AG09319 (cell line): Measurements from ENCODE around the gene EFHD1.

ENCODE experiments used
- DNase-seq: peaks from one replicate; pipeline ENCODE4 v3.0.0-alpha.2; 2010; ENCODE audit warnings: low read depth; ENCODE audit errors: extremely low read depth
- TF ChIP-seq, protein P1 (sequence below): IDR thresholded peaks from 2 replicates; pipeline ENCODE4 v1.5.1; 2011; ENCODE audit warnings: low read depth, mild to moderate bottlenecking, inconsistent platforms, low read length, moderate library complexity

EFHD1 gene

DNA sequence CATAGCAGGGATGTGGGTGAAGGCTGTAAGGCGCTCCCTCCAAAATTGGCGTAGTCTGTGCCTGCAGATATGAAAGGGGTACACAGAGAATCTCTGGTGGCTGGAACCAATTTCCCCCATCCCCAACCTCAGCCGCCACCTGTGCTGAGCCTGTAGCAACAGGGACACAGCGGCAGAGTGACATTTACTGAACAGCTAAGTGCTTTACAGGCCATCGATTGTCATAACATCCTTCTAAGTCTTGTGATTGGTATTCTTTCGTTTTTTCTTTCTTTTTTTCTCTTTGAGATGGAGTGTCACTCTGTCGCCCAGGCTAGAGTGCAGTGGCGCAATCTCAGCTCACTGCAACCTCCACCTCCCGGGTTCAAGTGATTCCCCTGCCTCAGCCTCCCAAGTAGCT lies 12.2 kb upstream of the EFHD1 start:
- TF ChIP-seq, protein P1, sequence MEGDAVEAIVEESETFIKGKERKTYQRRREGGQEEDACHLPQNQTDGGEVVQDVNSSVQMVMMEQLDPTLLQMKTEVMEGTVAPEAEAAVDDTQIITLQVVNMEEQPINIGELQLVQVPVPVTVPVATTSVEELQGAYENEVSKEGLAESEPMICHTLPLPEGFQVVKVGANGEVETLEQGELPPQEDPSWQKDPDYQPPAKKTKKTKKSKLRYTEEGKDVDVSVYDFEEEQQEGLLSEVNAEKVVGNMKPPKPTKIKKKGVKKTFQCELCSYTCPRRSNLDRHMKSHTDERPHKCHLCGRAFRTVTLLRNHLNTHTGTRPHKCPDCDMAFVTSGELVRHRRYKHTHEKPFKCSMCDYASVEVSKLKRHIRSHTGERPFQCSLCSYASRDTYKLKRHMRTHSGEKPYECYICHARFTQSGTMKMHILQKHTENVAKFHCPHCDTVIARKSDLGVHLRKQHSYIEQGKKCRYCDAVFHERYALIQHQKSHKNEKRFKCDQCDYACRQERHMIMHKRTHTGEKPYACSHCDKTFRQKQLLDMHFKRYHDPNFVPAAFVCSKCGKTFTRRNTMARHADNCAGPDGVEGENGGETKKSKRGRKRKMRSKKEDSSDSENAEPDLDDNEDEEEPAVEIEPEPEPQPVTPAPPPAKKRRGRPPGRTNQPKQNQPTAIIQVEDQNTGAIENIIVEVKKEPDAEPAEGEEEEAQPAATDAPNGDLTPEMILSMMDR, result no peak
- DNase-seq, result no peak

DNA sequence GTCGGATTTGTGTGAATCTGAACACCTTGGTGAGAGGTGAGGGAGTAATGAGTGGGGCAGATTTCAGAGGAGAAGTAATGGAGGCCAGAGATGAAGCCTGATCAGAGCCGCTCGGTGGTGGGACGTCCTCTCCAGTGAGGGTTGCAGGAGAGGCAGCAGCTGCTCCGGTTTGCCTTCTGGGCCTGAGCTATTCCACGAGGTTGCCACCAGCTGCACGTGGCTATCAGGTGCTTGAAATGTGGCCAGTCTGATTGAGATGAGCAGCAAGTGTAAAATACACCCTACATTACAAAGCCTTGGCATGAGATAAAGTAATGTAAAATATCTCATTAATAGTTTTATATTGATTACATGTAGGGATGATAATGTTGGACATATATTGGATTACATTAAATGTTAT lies 10.8 kb upstream of the EFHD1 start:
- no peak for DNase-seq
- TF ChIP-seq, protein P1, result no peak

DNA sequence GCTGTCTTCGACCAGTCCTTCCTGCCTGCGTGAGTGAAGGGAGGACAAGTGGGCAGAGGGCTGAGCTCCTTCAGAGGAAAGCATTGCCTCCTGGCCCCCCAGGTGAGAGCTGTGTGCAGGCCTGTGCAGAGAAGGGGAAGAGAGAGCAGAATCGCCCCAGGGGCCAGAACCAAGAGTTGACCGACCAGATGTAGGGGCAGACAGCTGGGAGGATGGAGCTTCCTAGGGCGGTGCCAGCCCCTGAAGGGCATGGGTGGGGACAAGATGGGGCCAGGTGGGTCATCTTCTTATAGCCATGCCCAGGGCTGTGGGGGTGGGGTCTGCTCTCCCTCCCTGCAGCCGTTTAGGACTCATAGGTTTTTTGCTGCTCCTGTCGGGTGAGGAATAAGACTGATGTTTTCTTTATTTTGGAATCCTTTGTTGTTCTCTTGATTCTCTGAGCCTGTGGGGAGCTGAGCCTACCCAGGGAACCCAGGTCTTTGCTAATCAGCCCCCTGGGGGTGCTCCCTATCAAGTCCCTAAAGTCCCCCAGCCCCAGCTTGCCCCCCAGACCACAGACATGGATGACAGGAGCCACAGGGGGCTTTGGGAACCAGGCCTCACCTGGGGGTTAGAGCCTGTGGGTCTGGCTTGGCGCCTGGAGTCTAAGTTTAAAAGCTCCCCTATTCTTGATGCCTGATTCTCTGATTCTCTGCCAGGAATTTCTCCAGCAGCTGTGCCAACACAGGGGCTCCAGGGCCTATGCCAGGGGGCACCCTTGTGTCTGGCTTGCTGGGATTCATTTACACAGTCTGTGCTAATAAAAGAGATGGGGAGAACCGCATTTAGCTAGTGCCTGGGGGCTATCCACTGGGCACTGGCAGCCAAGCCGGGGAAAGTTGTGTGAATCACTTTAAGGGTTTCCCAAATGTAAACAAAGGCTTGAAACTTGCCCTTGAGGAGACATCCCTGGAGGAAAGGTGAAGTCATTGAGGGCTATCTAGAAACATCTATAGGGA lies 9.3 kb upstream of the EFHD1 start:
- TF ChIP-seq, protein P1, result no peak
- DNase-seq, result no peak

DNA sequence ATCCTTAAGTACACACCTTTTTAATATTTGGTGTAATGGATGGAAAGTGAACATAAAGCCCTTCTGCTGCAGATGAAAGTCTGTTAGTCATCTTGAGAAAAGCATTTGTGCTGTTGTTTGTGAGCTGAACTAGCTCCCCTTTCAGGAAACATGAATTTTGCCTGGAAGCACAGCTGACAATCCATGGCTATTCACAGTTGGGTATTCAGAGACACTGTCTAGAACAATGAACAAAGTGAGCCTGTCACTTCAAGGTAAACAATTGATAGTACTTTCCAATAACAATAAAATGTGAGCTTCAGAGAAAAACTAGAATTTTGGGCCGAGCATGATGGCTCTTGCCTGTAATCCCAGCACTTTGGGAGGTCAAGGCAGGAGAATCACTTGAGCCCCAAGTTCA lies 6.8 kb upstream of the EFHD1 start:
- no peak for DNase-seq
- TF ChIP-seq, protein P1, result no peak

DNA sequence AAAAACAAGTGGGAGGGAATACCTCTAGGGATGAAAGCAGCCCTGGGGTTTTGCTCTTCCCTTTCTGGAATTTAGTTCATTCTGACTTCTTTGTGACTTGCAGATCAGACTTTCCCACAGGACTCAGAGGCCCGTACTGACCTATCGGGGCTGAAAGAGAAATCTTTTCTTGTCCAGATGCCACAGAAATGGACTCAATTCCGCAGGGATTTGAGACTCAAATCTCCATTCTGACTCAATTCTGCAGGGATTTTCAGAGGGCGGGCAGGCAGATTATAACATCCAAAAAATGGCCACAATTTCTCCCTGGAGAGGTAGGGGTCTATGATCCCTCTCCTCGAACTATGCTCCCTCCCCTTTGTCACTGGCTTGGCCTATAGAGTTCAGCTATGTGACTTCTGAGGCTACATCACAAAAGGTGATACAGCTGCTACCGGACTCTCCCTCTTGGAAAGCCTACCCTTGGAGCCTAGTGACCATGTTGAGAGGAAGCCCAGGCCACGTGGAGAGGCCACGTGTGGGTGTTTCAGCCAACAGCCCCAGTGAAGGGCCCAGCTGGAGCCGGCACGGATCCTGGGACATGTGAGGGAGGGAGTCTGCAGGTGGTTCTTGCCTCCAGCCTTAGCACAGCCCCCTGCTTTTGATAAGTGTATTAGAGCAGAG lies 4.8 kb upstream of the EFHD1 start:
- no peak for DNase-seq
- TF ChIP-seq, protein P1, result no peak

DNA sequence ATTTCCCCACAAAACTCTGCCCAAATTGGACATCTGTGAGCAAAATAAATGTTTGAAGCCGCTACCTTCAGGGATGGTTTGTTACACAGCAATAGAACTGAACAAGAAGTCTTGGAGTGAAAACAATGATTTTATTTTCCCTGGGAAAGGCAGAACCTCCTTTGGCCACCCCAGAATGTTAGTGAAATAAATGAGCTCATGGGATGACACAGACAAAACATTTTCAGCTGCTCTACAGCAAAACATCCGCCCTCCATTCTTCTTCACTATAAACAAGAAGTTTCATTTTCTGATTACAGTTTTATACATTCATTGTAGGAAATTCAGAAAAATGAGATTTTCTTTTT lies 4.3 kb upstream of the EFHD1 start:
- TF ChIP-seq, protein P1, result no peak
- no peak for DNase-seq

DNA sequence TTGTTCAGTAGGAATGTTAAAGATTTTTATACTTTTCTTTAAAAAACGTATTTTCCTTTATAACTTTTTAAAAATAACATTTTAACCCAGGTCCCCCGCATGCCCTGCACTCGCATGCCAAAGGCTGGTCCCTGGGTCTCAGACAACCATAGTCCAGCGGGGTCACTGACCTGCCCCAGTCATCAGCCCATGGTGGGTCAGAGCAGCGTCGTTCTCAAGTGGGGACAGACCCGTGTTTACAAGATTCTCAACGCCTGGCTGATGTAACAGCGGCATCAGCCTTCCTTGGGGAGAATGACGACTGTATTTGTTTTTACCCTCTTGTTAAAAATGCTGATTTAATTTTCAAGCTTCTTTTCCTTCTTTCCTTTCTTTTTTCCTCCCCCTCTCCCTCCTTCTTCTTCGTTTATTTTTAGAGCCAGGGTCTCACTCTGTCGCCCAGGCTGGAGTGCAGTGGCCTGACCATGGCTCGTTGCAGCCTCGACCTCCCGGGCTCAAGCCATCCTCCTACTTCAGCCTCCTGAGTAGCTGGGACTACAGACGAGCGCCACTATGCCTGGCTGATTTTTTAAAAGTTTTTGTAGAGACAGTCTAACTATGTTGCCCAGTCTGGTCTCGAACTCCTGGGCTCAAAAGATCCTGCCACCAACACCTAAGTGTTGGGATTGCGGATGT lies 1.0 kb upstream of the EFHD1 start:
- TF ChIP-seq, protein P1, result no peak
- no peak for DNase-seq
